IMR-90 (cell line): Measurements from ENCODE around the gene APP. TPM values are rescaled to one million over a fixed set of nuclear protein-coding genes. Genes with fewer than 3 reads are reported as not detected.
A peak's percentile ranks its signal among the peaks of the same experiment; 100 is the strongest.

ENCODE experiments used
- ATAC-seq: fragments of 200-7000 bp; cut with Tn5 transposase; 2 replicates; pipeline ENCODE4 v1.9.1; 2020; ENCODE audit warnings: low read depth, mild to moderate bottlenecking, moderate library complexity
- BruUV-seq: library from RNA; stranded (reverse); fragments of 400-500 nt; replicated peaks from 2 replicates; lab custom pipeline; 2021; lab: Mats Ljungman, UMichigan
- CTCF ChIA-PET: fragments of 300-600 bp; formaldehyde crosslinking; extraction: SDS; loops from one replicate; lab custom pipeline; 2021; ENCODE audit warnings: antibody characterized with exemption; lab: Yijun Ruan, JAX
- POLR2A ChIA-PET: fragments of 300-600 bp; sonication (Branson Sonifier 250); formaldehyde crosslinking; loops from one replicate; lab custom pipeline; 2022; ENCODE audit warnings: antibody characterized with exemption; ENCODE audit not compliant: unreplicated experiment; lab: Charles Lee
- DNase-seq: peaks from one replicate; pipeline ENCODE4 v3.0.0; 2013
- H2AFZ ChIP-seq: replicated peaks from 2 replicates; pipeline ENCODE3; 2013; ENCODE audit warnings: low read length, mild to moderate bottlenecking; ENCODE audit not compliant: poor library complexity
- H2AK5ac ChIP-seq: 2 replicates; pipeline ENCODE4 v1.6.1; 2013; ENCODE audit warnings: low read depth, low read length, inconsistent platforms
- H2AK9ac ChIP-seq: replicated peaks from 2 replicates; pipeline ENCODE3; 2013; ENCODE audit warnings: mild to moderate bottlenecking, low read depth, low read length, moderate library complexity; ENCODE audit not compliant: poor library complexity
- H2BK120ac ChIP-seq: 2 replicates; pipeline ENCODE4 v1.6.1; 2013; ENCODE audit warnings: low read depth, low read length, inconsistent platforms
- H2BK15ac ChIP-seq: 3 replicates; pipeline ENCODE4 v1.6.1; 2013; ENCODE audit warnings: low read depth, low read length, inconsistent platforms
- H2BK20ac ChIP-seq: 2 replicates; pipeline ENCODE4 v1.6.1; 2013; ENCODE audit warnings: low read depth, mild to moderate bottlenecking, inconsistent platforms, low read length, moderate library complexity
- H2BK5ac ChIP-seq: 2 replicates; pipeline ENCODE4 v1.6.1; 2013; ENCODE audit warnings: mild to moderate bottlenecking, low read depth, low read length, inconsistent platforms; ENCODE audit not compliant: poor library complexity, severe bottlenecking
- H3K14ac ChIP-seq: replicated peaks from 2 replicates; pipeline ENCODE4 v1.6.1; 2013; ENCODE audit warnings: low read depth, low read length, inconsistent platforms
- H3K18ac ChIP-seq: 2 replicates; pipeline ENCODE4 v1.6.1; 2013; ENCODE audit warnings: low read depth, low read length, control low read depth
- H3K23ac ChIP-seq: 2 replicates; pipeline ENCODE4 v1.6.1; 2013; ENCODE audit warnings: low read depth, low read length, inconsistent platforms
- H3K27ac ChIP-seq: 2 replicates; pipeline ENCODE4 v1.5.1; 2013; ENCODE audit warnings: mild to moderate bottlenecking, control low read depth, low read length; ENCODE audit not compliant: insufficient read depth
- H3K27me3 ChIP-seq: 2 replicates; pipeline ENCODE4 v1.6.1; 2013; ENCODE audit warnings: low read length; ENCODE audit not compliant: control insufficient read depth, insufficient read depth
- H3K36me3 ChIP-seq: 2 replicates; pipeline ENCODE4 v1.6.1; 2013; ENCODE audit warnings: low read length, mixed read lengths; ENCODE audit not compliant: control insufficient read depth, insufficient read depth
- H3K4ac ChIP-seq: 2 replicates; pipeline ENCODE4 v1.6.1; 2013; ENCODE audit warnings: low read depth, low read length, inconsistent platforms
- H3K4me1 ChIP-seq: 2 replicates; pipeline ENCODE4 v1.6.1; 2013; ENCODE audit warnings: low read length, mixed read lengths; ENCODE audit not compliant: control insufficient read depth, insufficient read depth
- H3K4me2 ChIP-seq: 2 replicates; pipeline ENCODE4 v1.6.1; 2013; ENCODE audit warnings: low read depth, mild to moderate bottlenecking, control low read depth, low read length, moderate library complexity
- H3K4me3 ChIP-seq: 2 replicates; pipeline ENCODE4 v1.5.1; 2013; ENCODE audit warnings: low read depth, mild to moderate bottlenecking, control low read depth, low read length, moderate library complexity; ENCODE audit not compliant: insufficient read depth
- H3K56ac ChIP-seq: 2 replicates; pipeline ENCODE4 v1.6.1; 2013; ENCODE audit warnings: low read length, inconsistent platforms; ENCODE audit not compliant: insufficient read depth; ENCODE audit errors: extremely low read depth
- H3K79me1 ChIP-seq, 2 experiments: 2 replicates each; pipeline ENCODE4 v1.6.1; 2013; ENCODE audit warnings: low read length in 2 of 2, inconsistent platforms in 1 of 2, low read depth in 1 of 2
- H3K9ac ChIP-seq: 2 replicates; pipeline ENCODE4 v1.6.1; 2013; ENCODE audit warnings: low read depth, low read length, control low read depth
- H3K9me1 ChIP-seq: 2 replicates; pipeline ENCODE4 v1.6.1; 2013; ENCODE audit warnings: low read length, inconsistent platforms; ENCODE audit not compliant: insufficient read depth
- H3K9me3 ChIP-seq: 2 replicates; pipeline ENCODE4 v1.6.1; 2013; ENCODE audit warnings: low read length; ENCODE audit not compliant: control insufficient read depth, insufficient read depth
- H4K20me1 ChIP-seq: 2 replicates; pipeline ENCODE4 v1.6.1; 2013; ENCODE audit warnings: low read length, inconsistent platforms; ENCODE audit not compliant: insufficient read depth
- H4K5ac ChIP-seq: 2 replicates; pipeline ENCODE4 v1.6.1; 2013; ENCODE audit warnings: mild to moderate bottlenecking, low read depth, low read length, control low read depth
- H4K8ac ChIP-seq, 2 experiments: 2 replicates each; pipeline ENCODE4 v1.6.1; 2013; ENCODE audit warnings: low read depth in 2 of 2, low read length in 2 of 2, control low read depth in 1 of 2, inconsistent platforms in 1 of 2
- H4K91ac ChIP-seq: 2 replicates; pipeline ENCODE4 v1.6.1; 2013; ENCODE audit warnings: low read depth, low read length, inconsistent platforms; ENCODE audit not compliant: insufficient read depth
- BHLHE40 ChIP-seq: fragments of 150-350 bp; IDR thresholded peaks from 2 replicates; pipeline ENCODE4 v1.6.1; 2016; ENCODE audit warnings: mild to moderate bottlenecking, low read depth, low read length
- MAFK ChIP-seq: IDR thresholded peaks from 2 replicates; pipeline ENCODE4 v1.6.1; 2012; ENCODE audit warnings: low read depth, low read length, improper control_type of control experiment
- MXI1 ChIP-seq: IDR thresholded peaks from 2 replicates; pipeline ENCODE4 v1.6.1; 2012; ENCODE audit warnings: low read depth, mild to moderate bottlenecking, low read length, moderate library complexity, borderline replicate concordance
- RAD21 ChIP-seq: IDR thresholded peaks from 2 replicates; pipeline ENCODE4 v1.6.1; 2012; ENCODE audit warnings: low read length, improper control_type of control experiment
- RFX5 ChIP-seq: IDR thresholded peaks from 2 replicates; pipeline ENCODE4 v1.8.0; 2012; ENCODE audit warnings: low read depth, mild to moderate bottlenecking, low read length, moderate library complexity
- WGBS, 2 experiments: methylation state at CpG; one replicate each; pipeline versions ENCODE4 v1.1.5 to v1.1.7; 2013; ENCODE audit warnings: missing lambda C conversion rate in 2 of 2; ENCODE audit not compliant: insufficient read length in 1 of 2; ENCODE audit errors: extremely low coverage in 2 of 2; 5-methylcytosine and 5-hydroxymethylcytosine counted together
- dilution Hi-C: fragments of 300-500 bp; cut with HindIII; formaldehyde crosslinking; loops from one replicate; pipeline ENCODE4 v1.14.3; 2018; ENCODE audit warnings: low sequenced_read_pairs; ENCODE audit not compliant: unreplicated experiment
- in situ Hi-C: fragments of 300-500 bp; cut with MboI; formaldehyde crosslinking; loops from 3 replicates; pipeline ENCODE4 v1.14.3; 2019; ENCODE audit warnings: low sequenced_read_pairs, inconsistent platforms, mixed read lengths
- intact Hi-C: fragments of 100-400 bp; cut with micrococcal nuclease; formaldehyde crosslinking; loops from 2 replicates; pipeline ENCODE4 v1.10.0; 2022
- polyA plus RNA-seq, 3 experiments: library from polyadenylated mRNA; depleted of rRNA; stranded (reverse); fragments of >200 nt; gene quantifications; 2 replicates each; pipeline ENCODE4 v1.2.3, GENCODE V29; 2012; ENCODE audit warnings: low replicate concordance in 1 of 3
- total RNA-seq: library from RNA; depleted of rRNA; stranded (reverse); fragments of >200 nt; gene quantifications from 2 replicates; pipeline ENCODE4 v1.2.3, GENCODE V29; 2012
- TF ChIP-seq, protein P1 (sequence below): conservative IDR thresholded peaks from 2 replicates; pipeline ENCODE4 v1.5.1; 2012; ENCODE audit warnings: mild to moderate bottlenecking, low read depth, low read length, improper control_type of control experiment
- TF ChIP-seq, protein P2 (sequence below): fragments of 150-350 bp; IDR thresholded peaks from 2 replicates; pipeline ENCODE4 v1.6.1; 2016; ENCODE audit warnings: low read depth, mild to moderate bottlenecking, low read length, moderate library complexity, borderline replicate concordance

The APP gene
- total and polyA plus RNA-seq, 2 of the 4 experiments (the other 2 are of a cell fraction), result 191 to 530 TPM

DNA sequence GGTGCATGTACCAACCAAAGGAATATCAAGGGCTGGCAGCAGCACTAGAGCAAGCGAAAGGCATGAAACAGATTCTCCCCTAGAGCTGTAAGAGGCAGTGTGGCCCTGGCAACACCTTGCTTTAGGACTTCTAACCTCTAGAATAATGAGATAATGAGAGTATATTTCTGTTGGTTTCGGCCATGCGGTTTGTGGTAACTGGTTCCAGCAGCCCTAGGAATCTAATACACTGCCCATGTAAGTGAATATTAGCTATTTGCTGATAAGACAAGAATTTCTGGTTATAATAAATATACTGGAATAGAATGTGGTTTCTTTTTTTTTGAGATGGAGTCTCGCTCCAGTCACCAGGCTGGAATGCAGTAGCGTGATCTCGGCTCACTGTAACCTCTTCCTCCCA is 236.4 kb downstream of the APP start:
- peak overlapping the region; percentile 77 for H2AK9ac ChIP-seq
- H3K4me1 ChIP-seq, result peaks cover 10% of the 10 kb centered on the region
- H2AK5ac ChIP-seq, result peak overlapping the region; percentile 88
- peak overlapping the region; percentile 66 for H3K23ac ChIP-seq
- H2BK120ac ChIP-seq, result peak overlapping the region; percentile 87
- DNase-seq, result peak; percentile 52
- H3K27ac ChIP-seq, result peak overlapping the region; percentile 24
- H4K20me1 ChIP-seq, result no peaks in the 10 kb centered on the region
- dilution Hi-C loops (no loop called here), in situ Hi-C loops (no loop called here), intact Hi-C loops (no loop called here)
- TF ChIP-seq, protein P1, sequence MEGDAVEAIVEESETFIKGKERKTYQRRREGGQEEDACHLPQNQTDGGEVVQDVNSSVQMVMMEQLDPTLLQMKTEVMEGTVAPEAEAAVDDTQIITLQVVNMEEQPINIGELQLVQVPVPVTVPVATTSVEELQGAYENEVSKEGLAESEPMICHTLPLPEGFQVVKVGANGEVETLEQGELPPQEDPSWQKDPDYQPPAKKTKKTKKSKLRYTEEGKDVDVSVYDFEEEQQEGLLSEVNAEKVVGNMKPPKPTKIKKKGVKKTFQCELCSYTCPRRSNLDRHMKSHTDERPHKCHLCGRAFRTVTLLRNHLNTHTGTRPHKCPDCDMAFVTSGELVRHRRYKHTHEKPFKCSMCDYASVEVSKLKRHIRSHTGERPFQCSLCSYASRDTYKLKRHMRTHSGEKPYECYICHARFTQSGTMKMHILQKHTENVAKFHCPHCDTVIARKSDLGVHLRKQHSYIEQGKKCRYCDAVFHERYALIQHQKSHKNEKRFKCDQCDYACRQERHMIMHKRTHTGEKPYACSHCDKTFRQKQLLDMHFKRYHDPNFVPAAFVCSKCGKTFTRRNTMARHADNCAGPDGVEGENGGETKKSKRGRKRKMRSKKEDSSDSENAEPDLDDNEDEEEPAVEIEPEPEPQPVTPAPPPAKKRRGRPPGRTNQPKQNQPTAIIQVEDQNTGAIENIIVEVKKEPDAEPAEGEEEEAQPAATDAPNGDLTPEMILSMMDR, result no peak
- no peak for TF ChIP-seq MXI1
- TF ChIP-seq RFX5, result no peak
- TF ChIP-seq MAFK, result peak; percentile 61
- TF ChIP-seq, protein P2, sequence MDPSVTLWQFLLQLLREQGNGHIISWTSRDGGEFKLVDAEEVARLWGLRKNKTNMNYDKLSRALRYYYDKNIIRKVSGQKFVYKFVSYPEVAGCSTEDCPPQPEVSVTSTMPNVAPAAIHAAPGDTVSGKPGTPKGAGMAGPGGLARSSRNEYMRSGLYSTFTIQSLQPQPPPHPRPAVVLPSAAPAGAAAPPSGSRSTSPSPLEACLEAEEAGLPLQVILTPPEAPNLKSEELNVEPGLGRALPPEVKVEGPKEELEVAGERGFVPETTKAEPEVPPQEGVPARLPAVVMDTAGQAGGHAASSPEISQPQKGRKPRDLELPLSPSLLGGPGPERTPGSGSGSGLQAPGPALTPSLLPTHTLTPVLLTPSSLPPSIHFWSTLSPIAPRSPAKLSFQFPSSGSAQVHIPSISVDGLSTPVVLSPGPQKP, result no peak
- no peak for TF ChIP-seq RAD21
- TF ChIP-seq BHLHE40, result no peak
- H3K9ac ChIP-seq, result no peak overlapping the region
- peak; percentile 19 for ATAC-seq
- H3K27me3 ChIP-seq, result no peaks in the 10 kb centered on the region
- H3K9me3 ChIP-seq, result peaks cover 3% of the 10 kb centered on the region; the same call in 1 of the 2 replicates
- ChIA-PET CTCF (no interaction called here), POLR2A (no interaction called here)
- peak overlapping the region; percentile 75 for H4K91ac ChIP-seq
- peak overlapping the region; percentile 75; the same call in 2 of the 3 replicates for H2BK15ac ChIP-seq
- peak overlapping the region; percentile 91 for H2BK5ac ChIP-seq
- no CpG with 5 or more reads among the region's 6 CpGs for WGBS, 2 experiments
- H3K18ac ChIP-seq, result peak overlapping the region; percentile 42; the same call in 1 of the 2 replicates
- H3K4ac ChIP-seq, result peak overlapping the region; percentile 92
- peak overlapping the region; percentile 94 for H2BK20ac ChIP-seq
- peaks cover 14% of the 10 kb centered on the region for H3K9me1 ChIP-seq
- peak overlapping the region; percentile 96 for H3K14ac ChIP-seq
- H3K56ac ChIP-seq, result no peak overlapping the region
- H3K4me3 ChIP-seq, result no peak overlapping the region
- H4K5ac ChIP-seq, result peak overlapping the region; percentile 18; the same call in 1 of the 2 replicates
- H4K8ac ChIP-seq, result peak overlapping the region; percentile 80 to 88
- H2AFZ ChIP-seq, result no peak overlapping the region
- peaks cover 8 to 53% of the 10 kb centered on the region in 2 experiments; a peak in 2 of 4 replicates for H3K79me1 ChIP-seq
- BruUV-seq, result no TSS peak
- H3K4me2 ChIP-seq, result no peak overlapping the region
- H3K36me3 ChIP-seq, result 0 out of 2 replicates have a peak, but pooled peaks cover 3% of the 10 kb centered on the region
